DMS153 treated with DMSO at 0.1 percent for 48 hours (cell line): Measurements from ENCODE around the gene DNAH6.

Source experiments
- DNase-seq: peaks from one replicate; lab custom pipeline; 2025; ENCODE audit not compliant: unreplicated experiment; lab: John Stamatoyannopoulos, UW

Gene DNAH6

GRCh38 chr2:84833481-84834150 is 317.3 kb downstream of the DNAH6 start:
- DNase-seq = no peak

- DNase-seq = no peak
Measured at GRCh38 chr2:84836215-84836614, 319.9 kb downstream of the DNAH6 start.

GRCh38 chr2:84838434-84839145 is 322.3 kb downstream of the DNAH6 start:
- no peak for DNase-seq

GRCh38 chr2:84839851-84840250 is 323.6 kb downstream of the DNAH6 start:
- no peak for DNase-seq

GRCh38 chr2:84840306-84840705 is 324.0 kb downstream of the DNAH6 start:
- no peak for DNase-seq

- DNase-seq = no peak
Measured at GRCh38 chr2:84841577-84841976, 325.3 kb downstream of the DNAH6 start.

GRCh38 chr2:84844141-84844540 is 327.8 kb downstream of the DNAH6 start:
- no peak for DNase-seq

- no peak for DNase-seq
Measured at GRCh38 chr2:84846041-84846663, 329.9 kb downstream of the DNAH6 start.

GRCh38 chr2:84846741-84847142 is 330.4 kb downstream of the DNAH6 start:
- no peak for DNase-seq

- DNase-seq = no peak
Measured at GRCh38 chr2:84847326-84848050, 331.2 kb downstream of the DNAH6 start.

GRCh38 chr2:84849271-84849952 is 333.1 kb downstream of the DNAH6 start:
- no peak for DNase-seq

- DNase-seq = no peak
Measured at GRCh38 chr2:84850471-84850870, 334.2 kb downstream of the DNAH6 start.

GRCh38 chr2:84851876-84852275 is 335.6 kb downstream of the DNAH6 start:
- no peak for DNase-seq

GRCh38 chr2:84854850-84855249 is 338.6 kb downstream of the DNAH6 start:
- no peak for DNase-seq

GRCh38 chr2:84855731-84856130 is 339.4 kb downstream of the DNAH6 start:
- no peak for DNase-seq

- no peak for DNase-seq
Measured at GRCh38 chr2:84856787-84857186, 340.5 kb downstream of the DNAH6 start.

- DNase-seq = no peak
Measured at GRCh38 chr2:84857566-84857965, 341.3 kb downstream of the DNAH6 start.

- no peak for DNase-seq
Measured at GRCh38 chr2:84858123-84858522, 341.8 kb downstream of the DNAH6 start.

- DNase-seq = no peak
Measured at GRCh38 chr2:84858937-84859336, 342.6 kb downstream of the DNAH6 start.

- no peak for DNase-seq
Measured at GRCh38 chr2:84861539-84861938, 345.2 kb downstream of the DNAH6 start.

- DNase-seq = no peak
Measured at GRCh38 chr2:84862006-84862405, 345.7 kb downstream of the DNAH6 start.
